NB4 (cell line): ENCODE measurements around the gene WDR33.

Experiments
- CTCF ChIP-seq: IDR thresholded peaks from one replicate; pipeline ENCODE4 v1.5.1; 2012; ENCODE audit warnings: low read depth, low read length
- MAX ChIP-seq: IDR thresholded peaks from 2 replicates; pipeline ENCODE4 v1.6.1; 2011; ENCODE audit warnings: low read depth, low read length
- MYC ChIP-seq: IDR thresholded peaks from 2 replicates; pipeline ENCODE4 v1.6.1; 2011; ENCODE audit warnings: low read depth, low read length
- POLR2A ChIP-seq: IDR thresholded peaks from 2 replicates; pipeline ENCODE4 v1.6.1; 2011; ENCODE audit warnings: mild to moderate bottlenecking; ENCODE audit not compliant: insufficient read length; ENCODE audit errors: extremely low read depth

- no peak for TF ChIP-seq POLR2A
- TF ChIP-seq CTCF: no peak
- TF ChIP-seq MAX: no peak
- TF ChIP-seq MYC: no peak
Measured at GRCh38 chr2:127702395-127703009, 108.5 kb downstream of the WDR33 start.
